Measurements from ENCODE around the gene CHRDL1. TPM values are rescaled to one million over a fixed set of nuclear protein-coding genes. Genes with fewer than 3 reads are reported as not detected.

CHRDL1 gene
- total and polyA plus RNA-seq, 7 donors, result 1.9 to 5.6 (median 2.3) TPM

- intact Hi-C loops (cut with DNase I), result loop anchor here in 1 of 2 donors (5.0 kb wide), 1 partner anchor 362 kb away; no protein-coding TSS in a partner anchor
- ATAC-seq (no peak), DNase-seq (no peak)
- whole genome bisulfite sequencing, 3 donors, result 36 to 41% (median 38%) methylated on average over 7 of the region's 7 CpGs
- Histone ChIP-seq H3K4me1 (no peaks in the 10 kb centered on the region), H3K4me3 (no peak overlapping the region), H3K27me3 (ENCODE audit: insufficient read depth in 3 of 3, low read length in 2 of 3) (peaks cover 0 to 16% (median 0%) of the 10 kb centered on the region in 3 donors), H3K9me3 (no peaks in the 10 kb centered on the region), H3K27ac (no peak overlapping the region), H3K36me3 (ENCODE audit: insufficient read depth in 1 of 2, low read depth in 1 of 2) (no peaks in the 10 kb centered on the region)
- TF ChIP-seq CTCF (IDR thresholded peaks at IDR 0.05), result no peak
These were observed 45.0 kb downstream of the CHRDL1 start for GRCh38 chrX:110750526-110751189.

GRCh38 chrX:110748256-110748806 is 47.3 kb downstream of the CHRDL1 start:
- Histone ChIP-seq H3K9me3 (no peaks in the 10 kb centered on the region), H3K4me3 (no peak overlapping the region), H3K36me3 (ENCODE audit: insufficient read depth in 1 of 2, low read depth in 1 of 2) (no peaks in the 10 kb centered on the region), H3K27me3 (ENCODE audit: insufficient read depth in 3 of 3, low read length in 2 of 3) (peaks cover 0 to 19% (median 0%) of the 10 kb centered on the region in 3 donors), H3K27ac (no peak overlapping the region), H3K4me1 (no peaks in the 10 kb centered on the region)
- ATAC-seq, result no peak
- intact Hi-C loops (cut with DNase I), result no loop called here
- WGBS, 3 donors, result 70 to 82% (median 80%) methylated on average over 3 of the region's 3 CpGs
- no peak for DNase-seq
- TF ChIP-seq CTCF (IDR thresholded peaks at IDR 0.05), result no peak

- H3K4me1 ChIP-seq, result no peaks in the 10 kb centered on the region
- H3K36me3 ChIP-seq (ENCODE audit: insufficient read depth in 1 of 2, low read depth in 1 of 2), result no peaks in the 10 kb centered on the region
- H3K27ac ChIP-seq, result no peak overlapping the region
- no peak for DNase-seq
- no peak for TF ChIP-seq CTCF (IDR thresholded peaks at IDR 0.05)
- intact Hi-C loops (cut with DNase I), result no loop called here
- peaks cover 0 to 19% (median 0%) of the 10 kb centered on the region in 3 donors for H3K27me3 ChIP-seq (ENCODE audit: insufficient read depth in 3 of 3, low read length in 2 of 3)
- WGBS, 3 donors, result 44 to 62% (median 60%) methylated on average over 4 of the region's 4 CpGs
- H3K9me3 ChIP-seq, result no peaks in the 10 kb centered on the region
- no peak overlapping the region for H3K4me3 ChIP-seq
- ATAC-seq, result no peak
These were observed 49.6 kb downstream of the CHRDL1 start for GRCh38 chrX:110746014-110746413.

- H3K27ac ChIP-seq, result no peak overlapping the region
- WGBS, 3 donors, result 10 to 29% (median 11%) methylated on average over 1 to 2 of the region's 2 CpGs
- peaks cover 0 to 17% (median 0%) of the 10 kb centered on the region in 3 donors for H3K27me3 ChIP-seq (ENCODE audit: insufficient read depth in 3 of 3, low read length in 2 of 3)
- H3K9me3 ChIP-seq, result no peaks in the 10 kb centered on the region
- H3K36me3 ChIP-seq (ENCODE audit: insufficient read depth in 1 of 2, low read depth in 1 of 2), result no peaks in the 10 kb centered on the region
- intact Hi-C loops (cut with DNase I), result no loop called here
- H3K4me3 ChIP-seq, result no peak overlapping the region
- H3K4me1 ChIP-seq, result no peaks in the 10 kb centered on the region
- DNase-seq (no peak), ATAC-seq (no peak)
- TF ChIP-seq CTCF (IDR thresholded peaks at IDR 0.05), result no peak
These were observed 50.3 kb downstream of the CHRDL1 start for GRCh38 chrX:110745288-110745687.

All from psoas muscle (tissue), 8 donors.